Epithelial cell of esophagus (primary cell): ENCODE data around the gene PPP1R9A.

Experiments
- DNase-seq: peaks from one replicate; pipeline ENCODE4 v3.0.0; 2010; ENCODE audit warnings: low read depth
- H3K4me3 ChIP-seq: 2 replicates; pipeline ENCODE4 v1.5.1; 2011; ENCODE audit warnings: mild to moderate bottlenecking, low read length, control low read depth
- CTCF ChIP-seq: IDR thresholded peaks from 2 replicates; pipeline ENCODE4 v1.5.1; 2011; ENCODE audit warnings: low read depth, mild to moderate bottlenecking, low read length, control low read depth, inconsistent platforms; ENCODE audit not compliant: insufficient read depth; ENCODE audit errors: missing control alignments

Gene PPP1R9A

GRCh38 chr7:94928168-94928707 is 20.8 kb downstream of the PPP1R9A start:
- no peak for DNase-seq
- H3K4me3 ChIP-seq = no peak overlapping the region
- TF ChIP-seq CTCF = no peak

GRCh38 chr7:94933256-94933990 is 26.0 kb downstream of the PPP1R9A start:
- no peak for TF ChIP-seq CTCF
- H3K4me3 ChIP-seq = no peak overlapping the region
- no peak for DNase-seq

- no peak overlapping the region for H3K4me3 ChIP-seq
- TF ChIP-seq CTCF = no peak
- no peak for DNase-seq
Observed at GRCh38 chr7:94939395-94939794, 32.0 kb downstream of the PPP1R9A start.

GRCh38 chr7:94940241-94940640 is 32.8 kb downstream of the PPP1R9A start:
- no peak for DNase-seq
- H3K4me3 ChIP-seq = no peak overlapping the region
- no peak for TF ChIP-seq CTCF

- no peak overlapping the region for H3K4me3 ChIP-seq
- no peak for TF ChIP-seq CTCF
- DNase-seq = no peak
Observed at GRCh38 chr7:94941844-94942632, 34.6 kb downstream of the PPP1R9A start.

- DNase-seq = no peak
- H3K4me3 ChIP-seq = no peak overlapping the region
- TF ChIP-seq CTCF = no peak
Observed at GRCh38 chr7:94943134-94943533, 35.7 kb downstream of the PPP1R9A start.
